ENCODE results near the gene CNN1.
"Not testable (repeated sequence)": the region's sequence is repeated elsewhere in the genome, so short reads cannot be mapped to it uniquely, and the experiment has no call there.

The CNN1 gene

GRCh38 chr19:11566164-11566563 lies 27.5 kb downstream of the CNN1 start:
- no peak for FAIRE-seq

- FAIRE-seq: no peak
Measured at GRCh38 chr19:11570039-11570462, 31.4 kb downstream of the CNN1 start.

DNA sequence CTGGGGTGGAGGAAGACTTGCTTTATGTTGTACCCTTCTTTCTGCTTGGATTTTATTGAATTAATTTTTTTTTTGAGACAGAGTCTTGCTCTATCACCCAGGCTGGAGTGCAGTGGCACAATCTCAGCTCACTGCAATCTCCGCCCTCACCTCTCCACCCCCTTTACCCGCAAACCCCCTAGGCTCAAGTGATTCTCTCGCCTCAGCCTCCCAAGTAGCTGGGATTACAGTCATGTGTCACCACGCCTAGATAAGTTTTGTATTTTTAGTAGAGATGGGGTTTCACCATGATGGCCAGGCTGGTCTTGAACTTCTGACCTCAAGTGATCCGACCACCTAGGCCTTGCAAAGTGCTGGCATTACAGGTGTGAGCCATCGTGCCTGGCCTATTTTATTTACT lies 34.7 kb downstream of the CNN1 start:
- FAIRE-seq: not testable (repeated sequence)

DNA sequence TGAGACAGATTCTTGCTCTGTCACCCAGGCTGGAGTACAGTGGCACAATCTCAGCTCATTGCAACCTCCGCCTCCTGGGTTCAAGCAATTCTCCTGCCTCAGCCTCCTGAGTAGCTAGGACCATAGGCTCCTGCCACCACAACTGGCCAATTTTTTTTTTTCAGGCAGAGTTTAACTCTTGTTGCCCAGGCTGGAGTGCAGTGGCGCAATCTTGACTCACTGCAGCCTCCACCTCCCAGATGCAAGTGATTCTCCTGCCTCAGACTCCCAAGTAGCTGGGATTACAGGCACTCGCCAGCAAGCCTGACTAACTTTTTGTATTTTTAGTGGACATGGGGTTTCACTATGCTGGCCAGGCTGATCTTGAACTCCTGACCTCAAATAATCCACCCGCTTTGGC lies 35.1 kb downstream of the CNN1 start:
- FAIRE-seq: not testable (repeated sequence)

- no peak for FAIRE-seq
Measured at GRCh38 chr19:11574689-11575088, 36.0 kb downstream of the CNN1 start.

DNA sequence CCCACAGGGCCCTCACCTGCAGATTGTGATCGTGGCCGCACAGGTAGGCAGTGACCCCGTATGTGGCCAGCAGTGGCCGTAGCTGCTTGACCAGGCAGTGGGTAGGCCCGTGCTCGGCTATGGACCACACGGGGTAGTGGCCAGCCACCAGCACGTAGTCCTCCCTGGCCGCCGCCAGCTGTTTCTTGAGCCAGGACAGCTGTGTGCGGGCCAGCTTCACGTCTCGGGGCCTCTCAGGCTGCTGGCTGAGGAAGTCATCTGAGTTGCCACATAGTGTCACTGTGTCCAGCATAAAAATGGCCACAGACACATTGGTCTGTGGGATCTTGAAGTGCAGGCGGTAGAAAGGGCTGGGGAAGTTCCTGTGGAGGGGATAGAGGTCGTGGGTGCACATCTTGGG lies 37.6 kb downstream of the CNN1 start:
- FAIRE-seq: no peak

DNA sequence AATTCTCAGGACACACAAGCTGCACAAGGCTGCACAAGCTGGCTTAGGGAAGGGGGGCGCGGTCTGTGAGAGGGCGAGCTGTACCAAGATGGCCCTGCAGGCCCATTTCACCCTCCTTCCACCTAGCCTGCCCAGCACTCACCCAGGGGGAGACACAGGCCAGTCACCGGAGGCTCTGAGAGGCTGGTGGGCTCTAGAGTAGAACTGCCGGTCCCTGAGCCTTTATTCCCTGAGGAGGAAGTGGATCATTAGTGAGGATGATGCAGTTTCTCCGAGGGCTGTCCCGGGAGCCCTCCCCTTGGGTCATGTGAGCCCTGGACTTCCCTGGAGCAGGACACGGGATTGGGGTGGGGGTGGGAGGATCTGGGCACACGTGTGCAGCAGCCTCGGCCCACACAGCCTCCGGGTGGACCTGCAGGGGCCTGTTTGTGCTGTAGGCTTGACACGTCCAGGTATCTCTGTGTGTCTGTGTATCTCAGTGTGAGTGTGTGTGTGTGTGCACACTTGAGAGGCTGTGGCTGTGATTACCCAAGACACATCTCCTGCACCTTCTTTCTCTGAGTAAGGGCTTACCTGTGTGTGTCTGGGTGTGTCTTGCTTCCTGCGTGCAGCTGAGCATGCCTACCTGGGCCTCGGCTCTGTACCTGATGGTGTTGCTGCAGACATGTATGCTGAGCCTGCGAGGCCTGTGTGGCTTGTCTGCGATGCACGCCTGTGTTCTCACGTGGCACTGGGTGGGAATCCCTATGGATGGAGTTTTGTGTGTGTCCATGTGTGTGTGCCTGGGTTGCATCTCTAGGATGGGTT lies 39.0 kb downstream of the CNN1 start, which contains the start of gene ACP5:
Gene ACP5 (minus strand): TSS at position 195 of the 807 bp plus-strand sequence. CDS start 328 bp downstream, outside the sequence.
- FAIRE-seq: no peak

DNA sequence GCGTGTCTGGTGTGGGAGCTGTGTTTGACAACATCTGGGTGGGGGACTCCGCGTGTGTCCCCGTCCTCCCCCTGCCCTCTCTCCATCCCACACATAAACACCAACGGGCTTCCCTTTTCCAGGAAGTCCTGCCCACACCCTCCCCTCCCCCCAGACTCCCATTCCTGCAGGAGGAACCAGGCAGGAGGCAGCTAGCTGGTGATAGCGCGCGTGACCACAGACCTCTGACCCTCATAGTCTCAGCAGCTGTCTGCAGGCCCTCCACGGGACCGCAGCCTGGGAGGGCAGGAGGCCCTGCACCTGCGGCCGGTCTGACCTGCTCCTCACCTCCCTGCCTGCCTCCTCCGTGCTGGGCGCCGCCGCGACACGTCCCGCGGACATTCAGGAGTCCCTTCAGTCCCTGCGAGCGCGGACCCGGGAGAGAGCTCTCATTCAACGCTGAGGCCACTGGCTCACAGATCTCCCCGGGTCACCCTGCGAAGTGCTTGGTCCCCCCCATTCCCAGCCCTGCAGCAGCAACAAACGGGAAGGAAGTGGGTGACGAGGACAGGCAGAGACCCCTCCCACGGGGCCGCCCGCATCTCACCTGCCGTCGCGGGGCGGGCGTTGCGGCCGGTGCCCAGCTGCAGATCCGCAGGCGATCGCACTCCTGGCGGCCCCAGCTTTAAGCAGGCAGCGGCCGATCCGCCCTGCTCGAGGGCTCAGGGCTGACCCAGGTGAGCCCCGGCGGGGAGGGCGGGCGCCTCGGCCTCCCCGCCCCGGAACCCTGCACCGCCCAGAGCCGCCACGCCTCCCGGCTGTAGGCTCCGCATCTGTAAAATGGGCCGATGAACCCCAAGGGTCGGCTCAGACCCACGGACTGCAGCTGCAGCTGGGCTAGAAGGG lies 39.8 kb downstream of the CNN1 start:
- FAIRE-seq: no peak

DNA sequence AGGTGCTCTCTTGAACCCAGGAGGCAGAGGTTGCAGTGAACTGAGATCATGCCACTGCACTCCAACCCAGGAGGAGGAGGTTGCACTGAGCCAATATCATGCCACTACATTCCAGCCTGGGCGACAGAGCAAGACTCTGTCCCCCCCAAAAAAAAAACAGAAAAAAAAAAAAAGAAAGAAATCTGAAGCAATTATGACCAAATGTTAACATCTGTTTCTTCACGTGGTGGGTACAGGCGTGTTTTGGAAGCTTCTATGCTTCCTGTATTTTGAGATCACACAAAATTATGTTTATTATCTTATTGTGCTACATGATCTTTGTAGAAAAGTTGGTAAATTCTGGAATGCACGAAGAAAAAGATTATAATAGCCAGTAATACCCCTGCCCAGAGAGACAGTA lies 41.5 kb downstream of the CNN1 start:
- no peak for FAIRE-seq

DNA sequence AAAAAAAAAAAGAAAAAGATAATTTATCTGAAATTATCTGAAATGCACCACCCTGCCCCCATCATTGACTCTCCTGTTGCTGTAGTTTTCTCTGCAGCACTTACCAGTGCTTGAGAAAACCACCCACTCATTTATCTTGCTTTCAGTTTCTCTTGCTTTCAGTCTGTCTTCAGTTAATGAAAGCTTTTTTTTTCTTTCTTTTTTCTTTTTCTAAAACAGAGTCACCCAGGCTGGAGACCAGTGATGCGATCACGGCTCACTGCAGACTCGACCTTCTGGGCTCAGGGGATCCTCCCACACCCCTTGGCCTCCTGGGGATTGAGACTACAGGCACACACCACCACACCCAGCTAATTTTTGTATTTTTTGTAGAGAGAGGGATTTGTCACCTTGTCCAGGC lies 43.1 kb downstream of the CNN1 start:
- FAIRE-seq: no peak

DNA sequence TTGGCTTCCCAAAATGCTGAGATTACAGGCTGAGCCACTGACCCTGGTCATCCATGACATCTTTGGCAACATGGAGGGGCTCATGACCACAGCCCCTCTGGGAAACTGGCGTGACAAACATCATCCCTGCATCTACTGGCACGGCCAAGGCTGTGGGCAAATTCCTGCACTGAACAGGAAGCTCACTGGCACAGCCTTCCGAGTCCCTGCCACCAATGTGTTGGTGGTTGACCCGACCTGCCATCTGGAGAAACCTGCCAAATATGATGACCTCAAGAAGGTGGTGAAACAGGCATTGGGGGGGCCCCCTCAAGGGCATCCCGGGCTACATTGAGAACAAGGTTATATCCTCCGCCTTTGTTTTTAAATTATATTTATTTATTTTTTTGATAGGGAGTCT lies 47.7 kb downstream of the CNN1 start:
- FAIRE-seq: no peak

DNA sequence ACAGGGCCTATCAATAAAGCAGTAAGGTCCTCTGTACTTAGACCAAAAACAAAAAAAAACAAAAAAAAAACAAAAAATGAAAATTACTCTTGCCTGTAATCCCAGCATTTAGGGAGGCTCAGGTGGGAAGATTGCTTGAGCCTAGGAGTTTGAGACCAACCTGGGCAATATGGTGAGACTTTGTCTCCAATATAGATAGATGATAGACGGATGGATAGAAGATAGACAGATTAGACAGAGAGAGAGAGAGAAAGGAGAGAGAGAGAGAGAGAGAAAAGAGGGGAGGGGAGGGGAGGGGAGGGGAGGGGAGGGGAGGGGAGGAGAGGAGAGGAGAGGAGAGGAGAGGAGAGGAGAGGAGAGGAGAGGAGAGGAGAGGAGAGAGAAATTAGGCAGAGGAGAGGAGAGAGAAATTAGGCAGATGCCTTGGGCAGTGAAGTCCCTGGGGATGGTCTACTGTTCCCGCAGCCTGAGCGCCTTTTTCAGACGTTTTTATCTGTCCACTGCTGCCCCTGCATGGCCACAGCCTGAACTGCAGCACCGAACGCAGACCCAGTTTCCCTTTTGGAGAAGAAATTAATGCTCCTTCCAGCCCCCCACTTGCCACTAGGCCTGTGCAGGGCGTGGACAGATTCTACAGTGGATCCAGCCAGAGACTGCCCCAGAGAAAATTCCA lies 48.8 kb downstream of the CNN1 start:
- FAIRE-seq: no peak

DNA sequence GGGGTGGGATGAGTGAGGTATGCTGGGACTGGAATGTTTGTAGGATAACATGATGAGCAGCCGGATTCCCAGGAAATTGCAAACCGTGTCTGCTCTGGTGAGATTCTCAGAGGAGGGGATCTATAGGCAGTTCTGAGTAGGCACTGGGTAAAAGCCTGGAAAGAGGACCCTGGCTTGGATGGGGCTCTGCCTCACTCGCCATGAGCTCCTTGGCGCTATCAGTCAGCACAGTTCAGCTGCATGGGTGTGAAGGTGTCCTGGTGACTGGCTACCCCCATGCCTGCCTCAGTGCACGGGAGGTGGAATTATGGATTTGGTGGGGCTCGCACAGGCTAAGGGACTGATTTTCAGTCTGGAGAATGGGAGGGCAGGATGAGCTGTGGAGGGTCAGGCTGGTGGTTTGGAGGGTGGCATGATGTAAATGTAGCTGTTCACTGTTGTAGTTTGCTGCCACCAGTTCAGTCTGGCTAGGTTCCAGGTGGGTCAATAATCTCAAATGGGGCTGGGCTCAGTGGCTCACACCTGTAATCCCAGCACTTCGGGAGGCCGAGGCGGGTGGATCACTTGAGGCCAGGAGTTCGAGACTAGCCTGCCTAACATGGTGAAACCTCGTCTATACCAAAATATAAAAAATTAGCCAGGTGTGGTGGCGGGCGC lies 49.5 kb downstream of the CNN1 start:
- no peak for FAIRE-seq

DNA sequence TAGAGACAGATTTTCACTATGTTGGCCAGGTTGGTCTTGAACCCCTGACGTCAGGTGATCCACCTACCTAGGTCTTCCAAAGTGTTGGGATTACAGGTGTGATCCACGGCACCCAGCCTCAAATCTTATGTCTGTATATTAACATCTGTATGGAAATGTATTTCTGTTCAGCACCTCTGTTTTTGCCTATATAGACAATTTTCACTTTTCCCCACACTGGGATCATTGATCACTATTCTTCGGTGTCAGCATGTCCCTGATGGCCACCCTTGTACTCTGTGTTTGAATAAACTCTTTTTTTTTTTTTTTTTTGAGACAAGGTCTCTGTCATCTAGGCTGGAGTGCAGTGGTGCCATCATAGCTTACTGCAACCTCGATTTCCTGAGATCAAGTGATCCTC lies 55.4 kb downstream of the CNN1 start:
- no peak for FAIRE-seq

GRCh38 chr19:11596156-11596555 lies 57.5 kb downstream of the CNN1 start:
- FAIRE-seq: no peak

GRCh38 chr19:11597202-11598102 lies 58.8 kb downstream of the CNN1 start, which contains the start of gene ZNF627:
ZNF627 (plus strand) TSS chr19:11597483; CDS start chr19:11597628, 145 bp downstream.
- peak; percentile 85 for FAIRE-seq

DNA sequence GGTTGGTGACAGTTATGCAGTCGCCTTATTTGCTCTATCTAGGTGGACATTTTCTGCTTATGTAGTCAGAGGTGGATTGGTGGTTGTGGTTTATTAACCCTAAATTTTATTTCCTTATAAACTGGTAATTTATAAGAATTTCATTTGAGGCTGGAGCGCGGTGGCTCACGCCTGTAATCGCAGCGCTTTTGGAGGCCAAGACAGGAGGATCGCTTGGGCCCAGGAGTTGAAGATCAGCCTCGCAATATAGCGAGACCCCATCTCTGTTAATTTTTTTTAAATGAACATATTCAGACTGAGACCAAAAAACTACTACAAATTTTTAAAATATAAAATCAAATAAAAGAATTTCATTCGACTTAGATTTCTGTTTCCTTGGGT lies 59.4 kb downstream of the CNN1 start:
- FAIRE-seq: no peak

GRCh38 chr19:11598746-11599145 lies 60.1 kb downstream of the CNN1 start:
- no peak for FAIRE-seq

GRCh38 chr19:11599704-11600103 lies 61.1 kb downstream of the CNN1 start:
- not testable (repeated sequence) for FAIRE-seq

All from colon (tissue), 2 donors.